GM12878 (cell line): Measurements from ENCODE around the gene GAPDHS. TPM values are rescaled to one million over a fixed set of nuclear protein-coding genes. Genes with fewer than 3 reads are reported as not detected.

Experiments used
- ATAC-seq: fragments of 200-7000 bp; cut with Tn5 transposase; 3 replicates; pipeline ENCODE4 v1.9.1; 2020; ENCODE audit warnings: mild to moderate bottlenecking, moderate library complexity
- BruUV-seq: library from RNA; stranded (reverse); fragments of 400-500 nt; replicated peaks from 2 replicates; lab custom pipeline; 2021; lab: Mats Ljungman, UMichigan
- CTCF ChIA-PET: fragments of 300-600 bp; sonication (Branson Sonifier 250); formaldehyde crosslinking; extraction: SDS; loops from one replicate; lab custom pipeline; 2021; ENCODE audit warnings: inconsistent platforms; lab: Yijun Ruan, JAX
- POLR2A ChIA-PET: fragments of 350-600 bp; formaldehyde crosslinking; extraction: SDS; loops from one replicate; lab custom pipeline; 2021; ENCODE audit warnings: inconsistent platforms; lab: Charles Lee
- RAD21 ChIA-PET: fragments of 300-600 bp; sonication (Branson Sonifier 250); formaldehyde crosslinking; loops from one replicate; lab custom pipeline; 2023; ENCODE audit warnings: antibody characterized with exemption; ENCODE audit not compliant: unreplicated experiment; lab: Charles Lee
- SMC1A ChIA-PET: fragments of 300-600 bp; sonication (Branson Sonifier 250); formaldehyde crosslinking; loops from one replicate; lab custom pipeline; 2023; ENCODE audit not compliant: unreplicated experiment, uncharacterized antibody; lab: Charles Lee
- DNase-seq: peaks from one replicate; pipeline ENCODE4 v3.0.0-alpha.2; 2011; ENCODE audit warnings: low read depth, low spot score
- FAIRE-seq: peaks from 3 replicates; lab custom pipeline; 2011; peaks lifted over from hg19 to GRCh38; lab: Jason Lieb, UNC
- H2AFZ ChIP-seq: 2 replicates; pipeline ENCODE4 v1.6.0; 2011; ENCODE audit warnings: low read depth, low read length, control low read depth; ENCODE audit not compliant: control insufficient read depth
- H3K27ac ChIP-seq: 2 replicates; pipeline ENCODE4 v1.5.1; 2011; ENCODE audit warnings: control low read depth; ENCODE audit not compliant: control insufficient read depth, insufficient read depth
- H3K27me3 ChIP-seq, 2 experiments: replicated peaks in 1 of 2; 2 replicates each; pipeline versions ENCODE4 v1.6.0 to v1.6.1; 2011; ENCODE audit warnings: low read length in 1 of 2; ENCODE audit not compliant: control insufficient read depth in 2 of 2, insufficient read depth in 2 of 2
- H3K36me3 ChIP-seq, 2 experiments: 2 replicates each; pipeline ENCODE4 v1.5.1; 2011; ENCODE audit warnings: low read length in 1 of 2; ENCODE audit not compliant: control insufficient read depth in 2 of 2, insufficient read depth in 2 of 2
- H3K4me1 ChIP-seq: 2 replicates; pipeline ENCODE4 v1.6.1; 2011; ENCODE audit warnings: mild to moderate bottlenecking, low read length, moderate library complexity, mixed read lengths; ENCODE audit not compliant: control insufficient read depth, insufficient read depth
- H3K4me2 ChIP-seq: 2 replicates; pipeline ENCODE4 v1.6.0; 2011; ENCODE audit warnings: control low read depth; ENCODE audit not compliant: control insufficient read depth, insufficient read depth
- H3K4me3 ChIP-seq: fragments of 200-600 bp; sonication (generic); 2 replicates; pipeline ENCODE4 v1.5.1; 2016
- H3K79me2 ChIP-seq: 2 replicates; pipeline ENCODE4 v1.6.0; 2011; ENCODE audit warnings: low read length; ENCODE audit not compliant: control insufficient read depth, insufficient read depth
- H3K9ac ChIP-seq: 2 replicates; pipeline ENCODE4 v1.8.0; 2011; ENCODE audit warnings: low read length, control low read depth, mixed read lengths; ENCODE audit not compliant: control insufficient read depth, insufficient read depth
- H3K9me3 ChIP-seq: replicated peaks from 3 replicates; pipeline ENCODE4 v1.5.1; 2011; ENCODE audit warnings: mild to moderate bottlenecking, low read length; ENCODE audit not compliant: control insufficient read depth, insufficient read depth
- H4K20me1 ChIP-seq: 2 replicates; pipeline ENCODE4 v1.6.0; 2011; ENCODE audit not compliant: control insufficient read depth, insufficient read depth
- ASH2L ChIP-seq: fragments of 300-600, 200-600 bp; sonication (generic); IDR thresholded peaks from 2 replicates; pipeline ENCODE4 v1.6.1; 2017; ENCODE audit warnings: low read depth, mild to moderate bottlenecking, borderline replicate concordance
- BACH1 ChIP-seq: fragments of 450-650 bp; IDR thresholded peaks from 2 replicates; pipeline ENCODE4 v1.6.1; 2017; ENCODE audit warnings: mild to moderate bottlenecking, borderline replicate concordance
- BCL11A ChIP-seq: IDR thresholded peaks from 2 replicates; pipeline ENCODE4 v1.6.1; 2011; ENCODE audit warnings: low read depth, low read length
- BCL3 ChIP-seq: IDR thresholded peaks from 2 replicates; pipeline ENCODE4 v1.6.1; 2011; ENCODE audit warnings: borderline replicate concordance, low read depth, mild to moderate bottlenecking, moderate library complexity, low read length; ENCODE audit not compliant: insufficient read depth, poor library complexity, severe bottlenecking
- E2F8 ChIP-seq: fragments of 450-650 bp; IDR thresholded peaks from 2 replicates; pipeline ENCODE4 v1.6.1; 2018; ENCODE audit warnings: mild to moderate bottlenecking, low read depth, moderate library complexity; ENCODE audit not compliant: partially characterized antibody
- EED ChIP-seq: sonication (generic); IDR thresholded peaks from 2 replicates; pipeline ENCODE4 v1.6.1; 2016; ENCODE audit warnings: antibody characterized with exemption, low read depth
- FOS ChIP-seq: IDR thresholded peaks from 3 replicates; pipeline ENCODE4 v1.6.1; 2011; ENCODE audit warnings: borderline replicate concordance; ENCODE audit not compliant: insufficient read length; ENCODE audit errors: extremely low read depth
- HCFC1 ChIP-seq: fragments of 150-350 bp; IDR thresholded peaks from 2 replicates; pipeline ENCODE4 v1.6.1; 2014; ENCODE audit warnings: low read length
- JUNB ChIP-seq: IDR thresholded peaks from 2 replicates; pipeline ENCODE4 v1.6.1; 2016; ENCODE audit warnings: antibody characterized with exemption, mild to moderate bottlenecking
- MYB ChIP-seq: fragments of 150-350 bp; IDR thresholded peaks from 2 replicates; pipeline ENCODE4 v1.6.1; 2014; ENCODE audit warnings: mild to moderate bottlenecking, low read depth, low read length, borderline replicate concordance
- PML ChIP-seq: IDR thresholded peaks from 2 replicates; pipeline ENCODE4 v1.6.1; 2012; ENCODE audit warnings: low read length, inconsistent platforms
- PRDM15 ChIP-seq: fragments of 450-650 bp; formaldehyde crosslinking; IDR thresholded peaks from 2 replicates; pipeline ENCODE4 v1.4.0; 2020; ENCODE audit warnings: mild to moderate bottlenecking, moderate library complexity
- RB1 ChIP-seq: fragments of 450-650 bp; formaldehyde crosslinking; IDR thresholded peaks from 2 replicates; pipeline ENCODE4 v1.6.1; 2017; ENCODE audit warnings: mild to moderate bottlenecking, borderline replicate concordance
- RCOR1 ChIP-seq: conservative IDR thresholded peaks from 2 replicates; pipeline ENCODE4 v1.6.1; 2012; ENCODE audit warnings: low read depth, low read length, improper control_type of control experiment
- WGBS: methylation state at CpG from one replicate; pipeline ENCODE4 v1.1.6; 2016; ENCODE audit warnings: low lambda C conversion rate; ENCODE audit not compliant: insufficient replicate concordance, insufficient coverage; ENCODE audit errors: missing lambda C conversion rate; 5-methylcytosine and 5-hydroxymethylcytosine counted together
- in situ Hi-C: fragments of 300-500 bp; cut with MboI; formaldehyde crosslinking; loops from 9 replicates; pipeline ENCODE4 v1.14.3; 2018; ENCODE audit warnings: mixed read lengths
- intact Hi-C: fragments of 100-400 bp; cut with micrococcal nuclease; formaldehyde crosslinking; loops from one replicate; pipeline ENCODE4 v1.14.2; 2022; ENCODE audit not compliant: unreplicated experiment
- polyA plus RNA-seq, 11 experiments: library from polyadenylated mRNA; depleted of rRNA in 4 of 11; unstranded in 6 of 11; stranded (reverse) in 5 of 11; fragments of >200 nt; fragmentation: Nextera tagmentation in 4 of 11; fragmentation: Illumina TruSeq in 1 of 11; extraction: Ambion mirVana in 4 of 11; extraction: Trizol in 1 of 11; gene quantifications; 1 replicate in 1 of 11; 2 replicates in 10 of 11; pipeline versions ENCODE4 v1.2.1 to v1.2.3, GENCODE V29; 2011 to 2016; ENCODE audit warnings: inconsistent platforms in 2 of 11, missing spikeins in 2 of 11, low read depth in 1 of 11
- total RNA-seq, 4 experiments: library from RNA; depleted of rRNA in 3 of 4; stranded (reverse); fragments of >200 nt in 3 of 4; fragmentation: Illumina TruSeq in 1 of 4; extraction: Trizol in 1 of 4; gene quantifications; 2 replicates each; pipeline versions ENCODE4 v1.2.1 to v1.2.3, GENCODE V29; 2013 to 2021

GAPDHS gene
- total and polyA plus RNA-seq, 10 of the 15 experiments (the other 5 are each of a cell fraction or from before 2014, with no cell fraction given): 0.08 TPM; not detected in 9

GRCh38 chr19:35562336-35562735, 29.1 kb downstream of the GAPDHS start:
- ATAC-seq (no peak; the same call in 2 of the 3 replicates), DNase-seq (no peak), FAIRE-seq (no peak)
- Histone ChIP-seq H4K20me1 (no peaks in the 10 kb centered on the region), H3K27ac (no peak overlapping the region), H3K9ac (no peak overlapping the region), H3K79me2 (no peaks in the 10 kb centered on the region), H3K4me2 (no peak overlapping the region), H3K36me3 (no peaks in the 10 kb centered on the region), H3K4me3 (no peak overlapping the region), H3K4me1 (peaks cover 30% of the 10 kb centered on the region), H3K9me3 (no peaks in the 10 kb centered on the region; the same call in 2 of the 3 replicates), H3K27me3 (no peaks in the 10 kb centered on the region; a peak in 2 of 4 replicates), H2AFZ (no peak overlapping the region)
- RAD21 ChIA-PET: interaction anchor here (0.6 kb wide), 1 partner anchor 134 kb away, joined by 3 read pairs; no protein-coding TSS in a partner anchor
- CTCF ChIA-PET: interaction anchor here (0.6 kb wide), 1 partner anchor 512 kb away, joined by 3 read pairs; no protein-coding TSS in a partner anchor
- intact Hi-C loops: no loop called here
- in situ Hi-C loops: no loop called here
- WGBS: 44% methylated on average over 17 of the region's 17 CpGs
- TF ChIP-seq BACH1 (no peak), HCFC1 (no peak), PML (no peak), BCL11A (no peak), PRDM15 (no peak), FOS (no peak), JUNB (no peak), ASH2L (no peak), RB1 (no peak), E2F8 (no peak), EED (no peak), RCOR1 (no peak), MYB (no peak), BCL3 (no peak)
- POLR2A ChIA-PET: no interaction called here
- SMC1A ChIA-PET: no interaction called here
- no TSS peak for BruUV-seq
